Small intestine (tissue), 7 donors: ENCODE data around the gene LINC01488. TPM values are rescaled to one million over a fixed set of nuclear protein-coding genes. Genes with fewer than 3 reads are reported as not detected.
A peak's percentile ranks its signal among the peaks of the same experiment; 100 is the strongest.

Experiments
- DNase-seq, 2 donors: peaks; one replicate each; pipeline versions ENCODE4 v3.0.0 to v3.0.0-alpha.2; 2013
- FAIRE-seq: peaks from 2 replicates; lab custom pipeline; 2012; peaks lifted over from hg19 to GRCh38; lab: Jason Lieb, UNC
- H3K27ac ChIP-seq, 3 donors: one replicate each; pipeline ENCODE4 v1.5.1; 2013; ENCODE audit warnings: low read length in 2 of 3, mild to moderate bottlenecking in 2 of 3, control low read depth in 1 of 3, inconsistent platforms in 1 of 3, low read depth in 1 of 3, moderate library complexity in 1 of 3
- H3K27me3 ChIP-seq, 3 donors: one replicate each; pipeline ENCODE4 v1.6.1; 2013; ENCODE audit warnings: low read length in 3 of 3, inconsistent platforms in 1 of 3; ENCODE audit not compliant: control insufficient read depth in 3 of 3, insufficient read depth in 3 of 3
- H3K36me3 ChIP-seq, 3 donors: one replicate each; pipeline ENCODE4 v1.6.1; 2013; ENCODE audit warnings: low read length in 3 of 3, inconsistent platforms in 1 of 3, low read depth in 1 of 3, mild to moderate bottlenecking in 1 of 3, moderate library complexity in 1 of 3; ENCODE audit not compliant: control insufficient read depth in 3 of 3, insufficient read depth in 2 of 3
- H3K4me1 ChIP-seq, 3 donors: one replicate each; pipeline ENCODE4 v1.6.1; 2013; ENCODE audit warnings: low read length in 2 of 3, inconsistent platforms in 1 of 3, low read depth in 1 of 3, mild to moderate bottlenecking in 1 of 3, moderate library complexity in 1 of 3; ENCODE audit not compliant: control insufficient read depth in 3 of 3, insufficient read depth in 2 of 3
- H3K4me3 ChIP-seq, 3 donors: one replicate each; pipeline ENCODE4 v1.5.1; 2013; ENCODE audit warnings: low read length in 3 of 3, control low read depth in 1 of 3, inconsistent platforms in 1 of 3, low read depth in 1 of 3, mild to moderate bottlenecking in 1 of 3, moderate library complexity in 1 of 3
- H3K9me3 ChIP-seq, 2 donors: one replicate each; pipeline ENCODE4 v1.6.1; 2013; ENCODE audit warnings: low read depth in 1 of 2, low read length in 1 of 2; ENCODE audit not compliant: control insufficient read depth in 2 of 2, insufficient read depth in 1 of 2
- WGBS, 3 donors: extraction: QIAGEN DNeasy Blood & Tissue Kit; methylation state at CpG; one replicate each; pipeline ENCODE4 v1.1.7; 2013; 5-methylcytosine and 5-hydroxymethylcytosine counted together
- polyA plus RNA-seq, 4 donors: library from polyadenylated mRNA; stranded (reverse) in 3 of 4; unstranded in 1 of 4; fragments of 200-250 nt in 3 of 4; fragments of 120-200 nt in 1 of 4; gene quantifications; one replicate each; pipeline versions ENCODE4 v1.2.1 to v1.2.3, GENCODE V29; 2013
- donor health status: healthy with polysubstance abuse.
- donor health status: control.
- donor health status: control.
- donor health status: Bipolar disorder and iron deficiency.
- donor health status: healthy.

The LINC01488 gene
- polyA plus RNA-seq, 4 donors = 0.03 TPM; not detected in 3

DNA sequence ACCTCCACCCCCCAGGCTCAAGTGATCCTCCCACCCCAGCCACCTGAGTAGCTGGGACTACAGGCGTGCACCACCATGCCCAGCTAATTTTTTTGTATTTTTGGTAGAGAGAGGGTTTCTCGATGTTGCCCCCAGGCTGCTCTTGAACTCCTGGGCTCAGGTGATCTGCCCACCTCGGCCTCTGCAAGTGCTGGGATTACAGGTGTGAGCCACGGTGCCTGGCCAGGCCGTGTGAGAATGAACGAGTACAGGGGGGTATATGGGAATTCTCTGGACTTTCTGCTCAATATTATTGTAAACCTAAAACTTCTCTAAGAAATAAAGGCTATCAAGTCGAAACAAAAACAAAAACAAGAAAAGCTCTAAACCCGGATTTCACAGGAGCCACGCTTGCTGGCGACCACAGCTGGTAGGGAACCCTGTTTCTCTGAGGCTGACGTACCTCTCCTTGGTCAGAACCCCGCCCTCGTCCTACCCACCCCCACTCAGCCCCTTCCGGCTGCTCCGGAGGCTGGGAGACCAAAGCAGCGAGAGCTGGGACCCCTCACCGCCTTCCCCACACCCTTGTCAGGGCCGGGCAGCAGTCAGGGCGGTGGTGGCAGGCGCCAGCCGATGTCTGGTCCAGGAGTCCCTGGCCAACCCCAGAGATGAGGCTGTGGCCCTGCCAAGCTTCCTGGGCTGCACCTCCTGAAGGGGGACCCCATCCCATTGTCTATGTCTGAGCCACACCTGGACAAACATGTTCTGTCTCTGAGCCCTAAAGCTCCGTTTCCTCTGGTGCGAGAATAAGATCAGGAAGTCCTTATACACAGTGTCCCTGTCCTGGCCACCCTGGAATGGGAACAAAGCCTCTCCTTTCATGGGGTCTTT is 52.1 kb downstream of the LINC01488 start:
- FAIRE-seq (no peak), DNase-seq (no peak)
- no peaks in the 10 kb centered on the region for H3K4me1 ChIP-seq
- H3K4me3 ChIP-seq = no peak overlapping the region
- H3K27me3 ChIP-seq = no peaks in the 10 kb centered on the region
- H3K9me3 ChIP-seq = no peaks in the 10 kb centered on the region
- no peak overlapping the region for H3K27ac ChIP-seq
- WGBS, 3 donors = 68 to 78% (median 76%) methylated on average over 23 of the region's 23 CpGs
- H3K36me3 ChIP-seq = no peaks in the 10 kb centered on the region

- H3K4me3 ChIP-seq = no peak overlapping the region
- H3K4me1 ChIP-seq = no peaks in the 10 kb centered on the region
- DNase-seq (peak; percentile 30 to 55), FAIRE-seq (no peak)
- no peaks in the 10 kb centered on the region for H3K9me3 ChIP-seq
- WGBS, 3 donors = 15 to 61% (median 35%) methylated on average over 14 of the region's 14 CpGs
- H3K27me3 ChIP-seq = no peaks in the 10 kb centered on the region
- H3K36me3 ChIP-seq = no peaks in the 10 kb centered on the region
- no peak overlapping the region for H3K27ac ChIP-seq
Measured at GRCh38 chr11:69534166-69534530, 52.7 kb downstream of the LINC01488 start.

DNA sequence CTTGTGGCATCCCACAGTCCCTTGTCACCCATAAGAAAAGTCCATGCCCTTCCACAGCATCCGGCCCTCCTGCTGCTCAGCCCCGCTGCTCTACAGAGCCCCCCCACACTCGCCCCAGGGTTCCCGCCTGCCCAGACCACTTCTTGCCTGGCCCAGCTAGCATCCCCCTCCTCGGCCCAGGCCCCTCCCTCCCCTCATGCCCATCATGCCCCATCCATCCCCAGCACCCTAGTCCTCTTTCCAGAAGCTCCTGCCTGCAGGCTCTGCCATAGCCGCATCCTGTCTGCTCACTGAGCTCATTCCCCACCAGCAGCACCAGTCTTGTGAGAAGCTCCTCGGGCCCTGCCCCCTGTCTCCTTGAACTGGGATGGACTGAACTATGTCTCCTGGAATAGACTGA is 54.4 kb downstream of the LINC01488 start:
- no peaks in the 10 kb centered on the region for H3K36me3 ChIP-seq
- 85 to 95% (median 91%) methylated on average over 7 of the region's 7 CpGs for WGBS, 3 donors
- no peaks in the 10 kb centered on the region for H3K9me3 ChIP-seq
- peaks cover 0 to 5% (median 0%) of the 10 kb centered on the region in 3 donors for H3K4me1 ChIP-seq
- DNase-seq (no peak), FAIRE-seq (no peak)
- no peak overlapping the region for H3K4me3 ChIP-seq
- H3K27me3 ChIP-seq = no peaks in the 10 kb centered on the region
- H3K27ac ChIP-seq = no peak overlapping the region

DNA sequence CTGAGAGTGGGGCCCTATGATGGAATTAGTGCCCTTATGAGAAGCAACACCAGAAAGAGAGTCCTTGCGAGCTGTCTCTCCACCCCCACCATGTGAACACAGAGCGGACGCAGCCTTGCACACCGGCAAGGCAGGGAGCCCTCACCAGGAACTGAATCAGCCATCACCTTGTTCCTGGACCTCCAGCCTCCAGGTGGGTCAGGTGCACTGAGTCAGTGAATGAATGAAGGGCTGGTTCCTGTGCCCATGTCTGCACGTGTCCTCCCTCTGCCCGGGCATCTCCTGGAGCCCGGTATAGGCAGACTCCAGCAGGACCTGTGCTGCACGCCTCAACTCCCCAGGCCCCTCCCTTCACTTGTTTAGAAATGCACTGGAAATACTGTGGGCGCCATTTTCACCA is 54.9 kb downstream of the LINC01488 start:
- H3K4me1 ChIP-seq = peaks cover 0 to 10% (median 0%) of the 10 kb centered on the region in 3 donors
- 90 to 94% (median 94%) methylated on average over 9 of the region's 9 CpGs for WGBS, 3 donors
- H3K27ac ChIP-seq = no peak overlapping the region
- no peak for FAIRE-seq
- no peak overlapping the region for H3K4me3 ChIP-seq
- no peak for DNase-seq
- H3K9me3 ChIP-seq = no peaks in the 10 kb centered on the region
- no peaks in the 10 kb centered on the region for H3K27me3 ChIP-seq
- no peaks in the 10 kb centered on the region for H3K36me3 ChIP-seq

DNA sequence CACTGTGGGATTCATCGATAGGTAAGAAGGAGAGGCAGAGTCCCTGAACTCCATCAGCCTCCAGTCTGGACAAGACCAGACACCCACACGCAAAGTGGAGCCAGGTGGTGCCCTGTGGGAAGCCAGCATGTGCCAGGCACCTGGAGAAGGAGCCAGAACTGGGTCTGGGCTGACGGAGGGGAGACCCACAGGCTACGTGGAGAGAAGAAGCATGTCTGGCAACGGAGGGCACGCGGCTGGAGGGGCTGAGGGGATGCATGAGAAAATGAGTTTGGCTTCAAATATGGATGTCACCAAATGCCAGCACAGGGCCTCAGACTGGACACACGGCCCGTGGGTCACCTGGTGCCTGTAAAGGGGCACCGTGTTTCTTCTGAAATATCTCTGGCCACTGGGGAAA is 55.7 kb downstream of the LINC01488 start:
- Histone ChIP-seq H3K4me3 (no peak overlapping the region), H3K27ac (no peak overlapping the region), H3K36me3 (no peaks in the 10 kb centered on the region), H3K9me3 (no peaks in the 10 kb centered on the region), H3K4me1 (peaks cover 0 to 13% (median 0%) of the 10 kb centered on the region in 3 donors), H3K27me3 (no peaks in the 10 kb centered on the region)
- WGBS, 3 donors = 92 to 96% (median 94%) methylated on average over 10 of the region's 10 CpGs
- FAIRE-seq = no peak
- no peak for DNase-seq

- Histone ChIP-seq H3K9me3 (no peaks in the 10 kb centered on the region), H3K36me3 (no peaks in the 10 kb centered on the region), H3K4me3 (no peak overlapping the region), H3K27ac (no peak overlapping the region), H3K27me3 (no peaks in the 10 kb centered on the region), H3K4me1 (peaks cover 0 to 13% (median 0%) of the 10 kb centered on the region in 3 donors)
- WGBS, 3 donors = 89 to 91% (median 90%) methylated on average over 12 of the region's 12 CpGs
- FAIRE-seq = no peak
- DNase-seq = no peak
Measured at GRCh38 chr11:69537855-69538640, 56.6 kb downstream of the LINC01488 start.

DNA sequence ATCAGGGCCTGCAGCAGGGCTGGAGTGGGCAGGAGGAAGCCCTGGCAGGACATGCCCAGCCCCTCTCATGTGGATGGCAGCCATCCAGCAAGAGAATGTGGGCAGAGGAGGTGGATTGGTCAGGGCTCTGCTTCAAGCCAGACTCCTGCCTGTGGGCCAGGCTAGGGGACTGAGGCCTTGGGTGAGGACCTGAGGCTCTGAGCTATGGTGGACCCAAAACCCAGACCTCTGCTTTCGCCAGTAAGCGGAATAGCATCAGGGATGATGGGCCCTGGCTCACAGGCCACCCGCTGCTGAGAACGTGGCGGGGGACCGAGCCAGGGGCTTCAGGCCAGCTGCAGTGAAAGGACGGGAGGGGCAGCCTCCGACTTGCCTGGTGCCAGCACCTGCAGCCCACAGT is 57.4 kb downstream of the LINC01488 start:
- H3K27me3 ChIP-seq = no peaks in the 10 kb centered on the region
- FAIRE-seq = no peak
- H3K4me3 ChIP-seq = no peak overlapping the region
- no peaks in the 10 kb centered on the region for H3K9me3 ChIP-seq
- no peaks in the 10 kb centered on the region for H3K36me3 ChIP-seq
- H3K4me1 ChIP-seq = peaks cover 0 to 13% (median 0%) of the 10 kb centered on the region in 3 donors
- 88 to 91% (median 89%) methylated on average over 8 of the region's 8 CpGs for WGBS, 3 donors
- H3K27ac ChIP-seq = no peak overlapping the region
- no peak for DNase-seq

DNA sequence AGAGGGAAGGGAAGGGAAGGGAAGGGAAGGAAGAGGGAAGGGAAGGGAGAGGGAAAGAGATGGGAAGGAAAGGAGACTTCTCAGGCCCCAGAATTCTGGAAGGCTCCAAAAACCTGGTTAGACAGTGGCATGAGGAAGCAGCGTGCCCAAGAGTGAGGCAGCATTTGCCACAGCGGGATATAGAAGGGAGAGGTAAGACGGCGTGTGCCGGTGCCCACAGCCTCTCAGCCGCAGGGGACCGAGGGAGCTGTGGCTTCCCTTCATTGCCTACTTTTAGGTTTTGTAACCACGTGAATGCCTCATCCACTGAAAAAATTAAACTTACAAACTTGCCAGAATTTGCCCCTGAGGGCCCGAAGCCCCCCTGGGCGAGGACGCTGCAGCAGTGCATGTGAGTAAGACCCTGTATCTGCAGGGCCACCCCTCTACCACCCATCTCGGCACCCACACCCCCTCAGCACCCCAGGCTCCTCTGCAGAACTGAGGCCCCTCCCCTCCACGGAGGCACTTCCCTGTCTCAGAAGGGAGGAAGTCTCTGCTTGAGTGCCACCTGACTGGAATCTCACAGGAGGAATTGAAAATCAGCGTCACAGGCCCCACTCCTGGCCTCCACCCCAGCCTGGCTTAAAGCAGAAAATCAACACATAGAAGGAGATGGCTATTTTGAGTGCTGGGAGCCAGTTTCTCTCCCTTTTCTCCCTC is 58.1 kb downstream of the LINC01488 start:
- Histone ChIP-seq H3K27ac (peak overlapping the region in 2 of 3 donors; percentile 8 to 21), H3K4me1 (peaks cover 0 to 13% (median 0%) of the 10 kb centered on the region in 3 donors), H3K4me3 (no peak overlapping the region), H3K27me3 (no peaks in the 10 kb centered on the region), H3K36me3 (no peaks in the 10 kb centered on the region), H3K9me3 (no peaks in the 10 kb centered on the region)
- WGBS, 3 donors = 55 to 77% (median 59%) methylated on average over 14 of the region's 14 CpGs
- FAIRE-seq (no peak), DNase-seq (peak in 1 of 2 donors; percentile 13)
